Mucosa of descending colon (tissue), 3 donors: ENCODE measurements around the gene TRMT1. TPM values are rescaled to one million over a fixed set of nuclear protein-coding genes. Genes with fewer than 3 reads are reported as not detected.
A peak's percentile ranks its signal among the peaks of the same experiment; 100 is the strongest.

ENCODE experiments used
- ATAC-seq: fragments of 200-7000 bp; cut with Tn5 transposase; one replicate; pipeline ENCODE4 v1.9.1; 2020; ENCODE audit warnings: mild to moderate bottlenecking, moderate library complexity
- DNase-seq, 3 donors: peaks; one replicate each; pipeline ENCODE4 v3.0.0-alpha.2; 2020
- H3K36me3 ChIP-seq: fragments of 200-600 bp; one replicate; pipeline ENCODE4 v1.8.0; 2021; ENCODE audit warnings: low read depth, mild to moderate bottlenecking
- H3K4me1 ChIP-seq: fragments of 200-600 bp; one replicate; pipeline ENCODE4 v1.8.0; 2021; ENCODE audit warnings: low read depth, mild to moderate bottlenecking
- H3K4me3 ChIP-seq: fragments of 200-600 bp; one replicate; pipeline ENCODE4 v1.8.0; 2021; ENCODE audit warnings: mild to moderate bottlenecking
- H3K9me3 ChIP-seq: fragments of 200-600 bp; one replicate; pipeline ENCODE4 v1.8.0; 2021; ENCODE audit warnings: mild to moderate bottlenecking
- CTCF ChIP-seq: fragments of 200-600 bp; IDR thresholded peaks from one replicate; pipeline ENCODE4 v1.8.0; 2022; ENCODE audit warnings: antibody characterized with exemption, mild to moderate bottlenecking
- intact Hi-C, 2 donors: fragments of 100-400 bp; cut with DNase I in 1 of 2; cut with micrococcal nuclease in 1 of 2; formaldehyde crosslinking; loops; one replicate each; pipeline versions ENCODE4 v1.11.0 to v1.11.1; 2022; cut with DNase I, micrococcal nuclease
- total RNA-seq, 3 donors: library from RNA; stranded (reverse); fragmentation: NEBNext Ultra II Directional in 2 of 3; extraction: Animal tissue kit (Norgen Biotek cat#: 25700) in 2 of 3; gene quantifications; one replicate each; pipeline versions ENCODE4 v1.2.1 to v1.2.4, GENCODE V29; 2021 to 2023
- donor health status: DM: no; HTN: no; CAD: no; lungs with moderate emphysema.
- donor health status: DM: no; HTN: no; CAD: no.
- donor health status: DM: no; HTN: yes; CAD: no.

Gene TRMT1
- total RNA-seq, 3 donors from 2014 or later = 26.6 to 37.9 (median 30.0) TPM

- Histone ChIP-seq H3K36me3 (peaks cover 3% of the 10 kb centered on the region), H3K9me3 (no peaks in the 10 kb centered on the region), H3K4me3 (peak overlapping the region; percentile 97), H3K4me1 (peaks cover 18% of the 10 kb centered on the region)
- intact Hi-C loops = no loop called here
- DNase-seq (peak; percentile 90 to 96 (median 93)), ATAC-seq (peak; percentile 13)
- no peak for TF ChIP-seq CTCF
Measured at GRCh38 chr19:13154241-13154778, 37.8 kb upstream of the TRMT1 start.

GRCh38 chr19:13153569-13154240, 37.2 kb upstream of the TRMT1 start:
- H3K4me3 ChIP-seq = peak overlapping the region; percentile 97
- DNase-seq (peak; percentile 41 to 73 (median 68)), ATAC-seq (no peak)
- no peaks in the 10 kb centered on the region for H3K9me3 ChIP-seq
- H3K4me1 ChIP-seq = peaks cover 23% of the 10 kb centered on the region
- H3K36me3 ChIP-seq = peaks cover 3% of the 10 kb centered on the region
- TF ChIP-seq CTCF = no peak
- intact Hi-C loops = no loop called here

- Histone ChIP-seq H3K36me3 (peaks cover 3% of the 10 kb centered on the region), H3K4me1 (peaks cover 26% of the 10 kb centered on the region), H3K9me3 (no peaks in the 10 kb centered on the region), H3K4me3 (peak overlapping the region; percentile 97)
- DNase-seq (peak; percentile 96 to 98 (median 98)), ATAC-seq (peak; percentile 47)
- intact Hi-C loops = no loop called here
- TF ChIP-seq CTCF = no peak
Measured at GRCh38 chr19:13152974-13153568, 36.5 kb upstream of the TRMT1 start.

- intact Hi-C loops = no loop called here
- Histone ChIP-seq H3K36me3 (peaks cover 3% of the 10 kb centered on the region), H3K4me1 (peaks cover 27% of the 10 kb centered on the region), H3K9me3 (no peaks in the 10 kb centered on the region), H3K4me3 (peak overlapping the region; percentile 97)
- TF ChIP-seq CTCF = no peak
- peak; percentile 2 for ATAC-seq
- no peak for DNase-seq
Measured at GRCh38 chr19:13152356-13152973, 35.9 kb upstream of the TRMT1 start.

- DNase-seq (peak; percentile 98 to 99 (median 98)), ATAC-seq (peak; percentile 56)
- intact Hi-C loops = no loop called here
- Histone ChIP-seq H3K4me1 (peaks cover 29% of the 10 kb centered on the region), H3K36me3 (peaks cover 3% of the 10 kb centered on the region), H3K9me3 (no peaks in the 10 kb centered on the region), H3K4me3 (peak overlapping the region; percentile 97)
- TF ChIP-seq CTCF = no peak
Measured at GRCh38 chr19:13151605-13152355, 35.2 kb upstream of the TRMT1 start.
